ENCODE measurements around the gene RIT1. TPM values are rescaled to one million over a fixed set of nuclear protein-coding genes. Genes with fewer than 3 reads are reported as not detected.

RIT1 gene
- total and polyA plus RNA-seq, 7 donors, result 13.1 to 23.2 (median 16.6) TPM

- DNase-seq, result no peak
- Histone ChIP-seq H3K36me3 (peaks cover 44 to 99% (median 80%) of the 10 kb centered on the region in 4 donors), H3K9me3 (no peaks in the 10 kb centered on the region), H3K4me1 (no peaks in the 10 kb centered on the region), H3K4me3 (no peak overlapping the region), H3K27me3 (no peaks in the 10 kb centered on the region), H3K27ac (no peak overlapping the region)
- intact Hi-C loops (cut with DNase I), result no loop called here
- WGBS, 2 donors, result 87 to 94% methylated on average over 13 of the region's 13 CpGs
- TF ChIP-seq CTCF (IDR thresholded peaks at IDR 0.05), result no peak
- TF ChIP-seq POLR2AphosphoS5 (IDR thresholded peaks at IDR 0.05), result no peak
- TF ChIP-seq EP300 (IDR thresholded peaks at IDR 0.05), result no peak
- TF ChIP-seq POLR2A (IDR thresholded peaks at IDR 0.05), result no peak
These were observed 41.3 kb upstream of the RIT1 start for GRCh38 chr1:155952505-155952890.

GRCh38 chr1:155951753-155952504 lies 40.8 kb upstream of the RIT1 start:
- no peaks in the 10 kb centered on the region for H3K27me3 ChIP-seq
- TF ChIP-seq POLR2A (IDR thresholded peaks at IDR 0.05) (no peak), CTCF (IDR thresholded peaks at IDR 0.05) (no peak), POLR2AphosphoS5 (IDR thresholded peaks at IDR 0.05) (no peak), EP300 (IDR thresholded peaks at IDR 0.05) (no peak)
- no peak overlapping the region for H3K27ac ChIP-seq
- intact Hi-C loops (cut with DNase I), result no loop called here
- no peak overlapping the region for H3K4me3 ChIP-seq
- WGBS, 2 donors, result 83 to 85% methylated on average over 6 of the region's 6 CpGs
- peaks cover 44 to 99% (median 80%) of the 10 kb centered on the region in 4 donors for H3K36me3 ChIP-seq
- H3K4me1 ChIP-seq, result no peaks in the 10 kb centered on the region
- DNase-seq, result no peak
- no peaks in the 10 kb centered on the region for H3K9me3 ChIP-seq

GRCh38 chr1:155950829-155951228 lies 39.7 kb upstream of the RIT1 start:
- Histone ChIP-seq H3K27ac (no peak overlapping the region), H3K4me3 (no peak overlapping the region), H3K9me3 (no peaks in the 10 kb centered on the region), H3K27me3 (no peaks in the 10 kb centered on the region), H3K36me3 (peaks cover 44 to 95% (median 78%) of the 10 kb centered on the region in 4 donors), H3K4me1 (no peaks in the 10 kb centered on the region)
- intact Hi-C loops (cut with DNase I), result no loop called here
- DNase-seq, result no peak
- 96 to 98% methylated on average over 27 of the region's 27 CpGs for WGBS, 2 donors
- TF ChIP-seq CTCF (IDR thresholded peaks at IDR 0.05), result no peak
- TF ChIP-seq POLR2AphosphoS5 (IDR thresholded peaks at IDR 0.05), result no peak
- TF ChIP-seq POLR2A (IDR thresholded peaks at IDR 0.05), result no peak
- TF ChIP-seq EP300 (IDR thresholded peaks at IDR 0.05), result no peak

- DNase-seq, result peak; percentile 40
- WGBS, 2 donors, result 96% methylated on average over 8 of the region's 8 CpGs
- Histone ChIP-seq H3K4me3 (no peak overlapping the region), H3K27ac (no peak overlapping the region), H3K36me3 (peaks cover 29 to 65% (median 58%) of the 10 kb centered on the region in 4 donors), H3K9me3 (no peaks in the 10 kb centered on the region), H3K27me3 (no peaks in the 10 kb centered on the region), H3K4me1 (peaks cover 0 to under 1% (median 0%) of the 10 kb centered on the region in 4 donors)
- intact Hi-C loops (cut with DNase I), result no loop called here
- TF ChIP-seq POLR2AphosphoS5 (IDR thresholded peaks at IDR 0.05) (no peak), POLR2A (IDR thresholded peaks at IDR 0.05) (no peak), EP300 (IDR thresholded peaks at IDR 0.05) (no peak)
These were observed 36.6 kb upstream of the RIT1 start for GRCh38 chr1:155947741-155948140.

- Histone ChIP-seq H3K36me3 (peaks cover 24 to 60% (median 54%) of the 10 kb centered on the region in 4 donors), H3K4me3 (no peak overlapping the region), H3K4me1 (peaks cover 0 to 4% (median 0%) of the 10 kb centered on the region in 4 donors), H3K9me3 (no peaks in the 10 kb centered on the region), H3K27ac (no peak overlapping the region), H3K27me3 (no peaks in the 10 kb centered on the region)
- intact Hi-C loops (cut with DNase I), result no loop called here
- TF ChIP-seq EP300 (IDR thresholded peaks at IDR 0.05) (no peak), POLR2A (IDR thresholded peaks at IDR 0.05) (no peak), POLR2AphosphoS5 (IDR thresholded peaks at IDR 0.05) (no peak), CTCF (IDR thresholded peaks at IDR 0.05) (no peak)
- peak; percentile 43 for DNase-seq
- 77 to 82% methylated on average over 4 of the region's 4 CpGs for WGBS, 2 donors
These were observed 36.1 kb upstream of the RIT1 start for GRCh38 chr1:155947292-155947691.

Measured in sigmoid colon (tissue), 7 donors.